Lower lobe of right lung (tissue), 2 donors: ENCODE data around the gene COL4A2. TPM values are rescaled to one million over a fixed set of nuclear protein-coding genes. Genes with fewer than 3 reads are reported as not detected.

Experiments
- ATAC-seq, 2 donors: fragments of 200-7000 bp; cut with Tn5 transposase; one replicate each; pipeline ENCODE4 v1.9.1; 2020 to 2022; ENCODE audit warnings: mild to moderate bottlenecking in 2 of 2, moderate library complexity in 2 of 2
- DNase-seq: peaks from one replicate; pipeline ENCODE4 v3.0.0-alpha.2; 2020
- H3K27ac ChIP-seq: fragments of 200-600 bp; one replicate; pipeline ENCODE4 v1.8.0; 2022
- H3K27me3 ChIP-seq: fragments of 200-600 bp; one replicate; pipeline ENCODE4 v1.8.0; 2022; ENCODE audit warnings: low read depth
- H3K36me3 ChIP-seq: fragments of 200-600 bp; one replicate; pipeline ENCODE4 v1.8.0; 2022; ENCODE audit warnings: mild to moderate bottlenecking
- H3K4me1 ChIP-seq: fragments of 200-600 bp; one replicate; pipeline ENCODE4 v1.8.0; 2022
- H3K4me3 ChIP-seq: fragments of 200-600 bp; one replicate; pipeline ENCODE4 v1.8.0; 2022; ENCODE audit warnings: mild to moderate bottlenecking
- H3K9me3 ChIP-seq: fragments of 200-600 bp; one replicate; pipeline ENCODE4 v1.8.0; 2022
- intact Hi-C: fragments of 100-400 bp; cut with DNase I; formaldehyde crosslinking; loops from one replicate; pipeline ENCODE4 v1.11.0; 2022
- total RNA-seq: library from RNA; stranded (reverse); fragmentation: NEBNext Ultra II Directional; extraction: Animal tissue kit (Norgen Biotek cat#: 25700); gene quantifications from one replicate; pipeline ENCODE4 v1.2.1, GENCODE V29; 2021
- TF ChIP-seq, protein P1 (sequence below): fragments of 200-600 bp; IDR thresholded peaks from one replicate; pipeline ENCODE4 v1.8.0; 2022; ENCODE audit warnings: antibody characterized with exemption, mild to moderate bottlenecking
- donor health status: DM: no; HTN: yes; CAD: no; lungs with severe emphysema.

Gene COL4A2
- total RNA-seq, 1 donor from 2014 or later: 185 TPM

GRCh38 chr13:110277357-110277975, 29.6 kb upstream of the COL4A2 start:
- intact Hi-C loops: no loop called here
- DNase-seq (no peak), ATAC-seq (no peak)
- Histone ChIP-seq H3K9me3 (no peaks in the 10 kb centered on the region), H3K27me3 (no peaks in the 10 kb centered on the region), H3K4me3 (no peak overlapping the region), H3K36me3 (peaks cover 6% of the 10 kb centered on the region), H3K27ac (no peak overlapping the region), H3K4me1 (peaks cover 22% of the 10 kb centered on the region)
- TF ChIP-seq, protein P1, sequence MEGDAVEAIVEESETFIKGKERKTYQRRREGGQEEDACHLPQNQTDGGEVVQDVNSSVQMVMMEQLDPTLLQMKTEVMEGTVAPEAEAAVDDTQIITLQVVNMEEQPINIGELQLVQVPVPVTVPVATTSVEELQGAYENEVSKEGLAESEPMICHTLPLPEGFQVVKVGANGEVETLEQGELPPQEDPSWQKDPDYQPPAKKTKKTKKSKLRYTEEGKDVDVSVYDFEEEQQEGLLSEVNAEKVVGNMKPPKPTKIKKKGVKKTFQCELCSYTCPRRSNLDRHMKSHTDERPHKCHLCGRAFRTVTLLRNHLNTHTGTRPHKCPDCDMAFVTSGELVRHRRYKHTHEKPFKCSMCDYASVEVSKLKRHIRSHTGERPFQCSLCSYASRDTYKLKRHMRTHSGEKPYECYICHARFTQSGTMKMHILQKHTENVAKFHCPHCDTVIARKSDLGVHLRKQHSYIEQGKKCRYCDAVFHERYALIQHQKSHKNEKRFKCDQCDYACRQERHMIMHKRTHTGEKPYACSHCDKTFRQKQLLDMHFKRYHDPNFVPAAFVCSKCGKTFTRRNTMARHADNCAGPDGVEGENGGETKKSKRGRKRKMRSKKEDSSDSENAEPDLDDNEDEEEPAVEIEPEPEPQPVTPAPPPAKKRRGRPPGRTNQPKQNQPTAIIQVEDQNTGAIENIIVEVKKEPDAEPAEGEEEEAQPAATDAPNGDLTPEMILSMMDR: no peak

DNA sequence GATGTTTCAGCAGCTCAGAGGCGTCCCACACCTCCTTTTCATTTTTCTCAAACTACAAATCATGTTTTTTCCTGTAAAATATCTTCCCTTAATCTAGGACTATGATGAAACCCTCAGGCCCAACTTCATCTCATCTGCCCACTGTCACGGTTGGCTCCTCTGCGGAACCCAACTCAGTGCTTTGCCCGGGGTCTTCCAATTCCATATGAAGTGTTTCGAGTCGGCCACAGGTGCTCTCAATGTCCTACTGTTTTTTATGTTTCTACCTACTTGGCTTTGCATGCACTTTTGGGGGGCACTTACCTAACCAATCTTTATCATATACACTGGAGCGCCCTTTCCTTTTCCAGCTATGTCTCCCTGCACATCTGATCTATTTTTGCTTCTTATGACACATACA, 28.2 kb upstream of the COL4A2 start:
- Histone ChIP-seq H3K27ac (no peak overlapping the region), H3K4me1 (peaks cover 18% of the 10 kb centered on the region), H3K4me3 (no peak overlapping the region), H3K27me3 (no peaks in the 10 kb centered on the region), H3K9me3 (no peaks in the 10 kb centered on the region), H3K36me3 (no peaks in the 10 kb centered on the region)
- intact Hi-C loops: no loop called here
- TF ChIP-seq, protein P1: no peak
- ATAC-seq (no peak), DNase-seq (no peak)

GRCh38 chr13:110279684-110280083, 27.4 kb upstream of the COL4A2 start:
- ATAC-seq (no peak), DNase-seq (no peak)
- H3K27ac ChIP-seq: no peak overlapping the region
- H3K27me3 ChIP-seq: no peaks in the 10 kb centered on the region
- intact Hi-C loops: no loop called here
- TF ChIP-seq, protein P1: no peak
- H3K9me3 ChIP-seq: no peaks in the 10 kb centered on the region
- H3K36me3 ChIP-seq: no peaks in the 10 kb centered on the region
- H3K4me3 ChIP-seq: no peak overlapping the region
- H3K4me1 ChIP-seq: peaks cover 9% of the 10 kb centered on the region

DNA sequence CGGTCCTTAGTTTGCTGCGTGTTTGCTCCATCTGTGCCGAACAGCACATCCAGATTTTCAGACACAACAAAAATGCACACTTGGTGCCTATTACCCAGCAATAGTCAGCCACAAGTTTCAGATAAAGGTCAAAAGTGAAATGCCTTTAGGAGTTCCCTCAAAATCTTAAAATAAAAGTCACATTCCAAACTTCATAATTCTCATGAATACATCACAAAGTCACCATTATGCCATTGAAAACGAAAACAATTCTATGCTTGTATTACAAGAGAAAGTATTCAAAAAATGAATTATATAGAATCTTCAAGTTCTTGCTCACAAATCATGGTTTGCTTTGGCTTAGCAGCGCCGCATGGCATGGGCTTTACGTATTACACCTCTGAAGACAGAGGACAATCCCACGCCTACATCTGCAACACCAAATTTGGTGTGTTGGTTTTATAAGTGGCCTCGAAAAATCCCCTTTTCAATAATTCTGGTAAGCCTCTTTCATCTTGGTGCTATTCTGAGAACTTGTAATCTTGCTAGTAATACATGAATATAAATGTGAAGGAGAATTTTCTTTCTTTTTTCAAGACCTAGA, 26.8 kb upstream of the COL4A2 start:
- ATAC-seq (no peak), DNase-seq (no peak)
- Histone ChIP-seq H3K4me1 (peaks cover 8% of the 10 kb centered on the region), H3K9me3 (no peaks in the 10 kb centered on the region), H3K27me3 (no peaks in the 10 kb centered on the region), H3K27ac (no peak overlapping the region), H3K36me3 (no peaks in the 10 kb centered on the region), H3K4me3 (no peak overlapping the region)
- intact Hi-C loops: no loop called here
- TF ChIP-seq, protein P1: no peak

DNA sequence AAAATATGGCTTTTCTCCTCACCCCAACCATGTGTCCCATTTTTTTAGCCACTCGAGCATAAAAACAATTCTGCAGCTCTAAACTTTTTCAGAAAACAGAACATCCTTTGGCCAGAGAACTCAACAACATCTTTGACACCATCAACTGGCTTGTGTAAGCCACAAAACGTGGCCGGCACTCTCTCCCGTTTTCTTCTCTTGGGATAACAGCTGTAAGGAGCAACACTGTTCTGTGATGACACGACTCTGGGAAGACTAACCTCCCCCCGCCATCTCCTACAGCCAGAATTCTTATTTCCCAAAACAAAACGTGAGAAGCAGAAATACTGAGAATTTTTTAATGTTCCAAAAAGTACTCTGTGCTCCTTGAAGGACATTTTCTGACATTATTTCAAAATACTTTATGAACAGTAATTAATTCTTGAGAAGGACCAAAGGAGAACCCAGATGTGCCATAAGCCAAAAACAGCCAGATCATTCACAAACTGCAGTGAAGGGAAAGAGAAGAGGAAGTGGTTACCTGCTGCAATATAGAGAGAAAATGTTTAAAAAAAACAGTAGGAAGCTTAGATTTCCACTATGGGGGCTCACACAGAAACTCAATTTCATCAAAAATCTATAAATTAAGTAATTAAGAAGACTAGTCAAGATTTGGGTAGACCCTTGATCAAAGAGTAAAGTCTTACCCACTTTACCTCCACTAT, 25.9 kb upstream of the COL4A2 start:
- no peak for ATAC-seq

More for the DNA sequence above, 25.9 kb upstream of the COL4A2 start:
- H3K4me3 ChIP-seq: no peak overlapping the region
- TF ChIP-seq, protein P1: no peak
- H3K36me3 ChIP-seq: no peaks in the 10 kb centered on the region
- no peak overlapping the region for H3K27ac ChIP-seq
- intact Hi-C loops: no loop called here
- H3K27me3 ChIP-seq: no peaks in the 10 kb centered on the region
- DNase-seq: no peak
- H3K9me3 ChIP-seq: no peaks in the 10 kb centered on the region
- peaks cover 9% of the 10 kb centered on the region for H3K4me1 ChIP-seq
